Ascending aorta (tissue), 2 donors: ENCODE measurements around the gene UROD. TPM values are rescaled to one million over a fixed set of nuclear protein-coding genes. Genes with fewer than 3 reads are reported as not detected.

Experiments
- DNase-seq, 2 donors: peaks; one replicate each; pipeline ENCODE4 v3.0.0-alpha.2; 2019; ENCODE audit warnings: low spot score in 2 of 2
- H3K27ac ChIP-seq, 2 donors: fragments of 200-600 bp; sonication (generic); one replicate each; pipeline ENCODE4 v1.5.1; 2016 to 2017; ENCODE audit warnings: mild to moderate bottlenecking in 1 of 2
- H3K27me3 ChIP-seq: fragments of 200-600 bp; sonication (generic); one replicate; pipeline ENCODE4 v1.5.1; 2017
- H3K36me3 ChIP-seq, 2 donors: fragments of 200-600 bp; sonication (generic); one replicate each; pipeline ENCODE4 v1.5.1; 2016
- H3K4me1 ChIP-seq, 2 donors: fragments of 200-600 bp; sonication (generic); one replicate each; pipeline ENCODE4 v1.5.1; 2016 to 2017; ENCODE audit warnings: mild to moderate bottlenecking in 1 of 2
- H3K4me3 ChIP-seq, 2 donors: fragments of 200-600 bp; sonication (generic); one replicate each; pipeline ENCODE4 v1.5.1; 2016 to 2017; ENCODE audit warnings: mild to moderate bottlenecking in 1 of 2
- H3K9me3 ChIP-seq, 2 donors: fragments of 200-600 bp; sonication (generic); one replicate each; pipeline ENCODE4 v1.5.1; 2016
- intact Hi-C: fragments of 100-400 bp; cut with DNase I; formaldehyde crosslinking; loops from one replicate; pipeline ENCODE4 v1.15.1; 2023
- total RNA-seq: library from RNA; depleted of rRNA; stranded (reverse); fragments of >200 nt; gene quantifications from one replicate; pipeline ENCODE4 v1.1.0, GENCODE V29; 2016
- TF ChIP-seq, protein P1 (sequence below), 3 experiments: fragments of 200-600 bp in 2 of 3; fragments of 450-650 bp in 1 of 3; sonication (generic) in 2 of 3; IDR thresholded peaks; one replicate each; pipeline ENCODE4 v1.5.1; 2016 to 2019; ENCODE audit warnings: antibody characterized with exemption in 3 of 3, mild to moderate bottlenecking in 1 of 3, moderate library complexity in 1 of 3

Gene UROD
- total RNA-seq, 1 donor from 2014 or later = 150 TPM

DNA sequence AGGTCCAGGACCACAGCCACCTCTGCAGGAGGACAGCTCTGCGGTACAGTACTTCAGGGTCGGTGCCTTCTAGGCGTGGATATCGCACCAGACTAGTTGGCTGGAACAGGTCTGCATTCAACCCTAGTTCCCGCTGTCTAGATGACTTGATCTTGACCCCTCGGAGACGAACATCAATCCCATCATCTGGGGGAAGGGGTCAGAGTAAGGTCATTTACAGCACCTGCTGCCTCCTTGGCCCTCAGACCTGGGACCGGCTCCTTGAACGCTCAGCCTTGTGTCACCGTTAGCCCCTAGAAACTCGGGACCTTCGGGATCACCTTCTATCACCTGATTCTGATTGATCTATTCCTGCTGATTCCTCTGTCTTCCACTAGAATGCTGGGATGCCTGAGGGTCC is 3.5 kb upstream of the UROD start:
- peak overlapping the region in 1 of 2 donors; percentile 14 for H3K27ac ChIP-seq
- DNase-seq = no peak
- peaks cover 61 to 62% of the 10 kb centered on the region in 2 donors for H3K36me3 ChIP-seq
- intact Hi-C loops = no loop called here
- H3K9me3 ChIP-seq = no peaks in the 10 kb centered on the region
- H3K4me3 ChIP-seq = no peak overlapping the region
- no peaks in the 10 kb centered on the region for H3K27me3 ChIP-seq
- peaks cover 20 to 29% of the 10 kb centered on the region in 2 donors for H3K4me1 ChIP-seq
- TF ChIP-seq, protein P1, sequence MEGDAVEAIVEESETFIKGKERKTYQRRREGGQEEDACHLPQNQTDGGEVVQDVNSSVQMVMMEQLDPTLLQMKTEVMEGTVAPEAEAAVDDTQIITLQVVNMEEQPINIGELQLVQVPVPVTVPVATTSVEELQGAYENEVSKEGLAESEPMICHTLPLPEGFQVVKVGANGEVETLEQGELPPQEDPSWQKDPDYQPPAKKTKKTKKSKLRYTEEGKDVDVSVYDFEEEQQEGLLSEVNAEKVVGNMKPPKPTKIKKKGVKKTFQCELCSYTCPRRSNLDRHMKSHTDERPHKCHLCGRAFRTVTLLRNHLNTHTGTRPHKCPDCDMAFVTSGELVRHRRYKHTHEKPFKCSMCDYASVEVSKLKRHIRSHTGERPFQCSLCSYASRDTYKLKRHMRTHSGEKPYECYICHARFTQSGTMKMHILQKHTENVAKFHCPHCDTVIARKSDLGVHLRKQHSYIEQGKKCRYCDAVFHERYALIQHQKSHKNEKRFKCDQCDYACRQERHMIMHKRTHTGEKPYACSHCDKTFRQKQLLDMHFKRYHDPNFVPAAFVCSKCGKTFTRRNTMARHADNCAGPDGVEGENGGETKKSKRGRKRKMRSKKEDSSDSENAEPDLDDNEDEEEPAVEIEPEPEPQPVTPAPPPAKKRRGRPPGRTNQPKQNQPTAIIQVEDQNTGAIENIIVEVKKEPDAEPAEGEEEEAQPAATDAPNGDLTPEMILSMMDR (IDR thresholded peaks at IDR 0.05) = no peak

DNA sequence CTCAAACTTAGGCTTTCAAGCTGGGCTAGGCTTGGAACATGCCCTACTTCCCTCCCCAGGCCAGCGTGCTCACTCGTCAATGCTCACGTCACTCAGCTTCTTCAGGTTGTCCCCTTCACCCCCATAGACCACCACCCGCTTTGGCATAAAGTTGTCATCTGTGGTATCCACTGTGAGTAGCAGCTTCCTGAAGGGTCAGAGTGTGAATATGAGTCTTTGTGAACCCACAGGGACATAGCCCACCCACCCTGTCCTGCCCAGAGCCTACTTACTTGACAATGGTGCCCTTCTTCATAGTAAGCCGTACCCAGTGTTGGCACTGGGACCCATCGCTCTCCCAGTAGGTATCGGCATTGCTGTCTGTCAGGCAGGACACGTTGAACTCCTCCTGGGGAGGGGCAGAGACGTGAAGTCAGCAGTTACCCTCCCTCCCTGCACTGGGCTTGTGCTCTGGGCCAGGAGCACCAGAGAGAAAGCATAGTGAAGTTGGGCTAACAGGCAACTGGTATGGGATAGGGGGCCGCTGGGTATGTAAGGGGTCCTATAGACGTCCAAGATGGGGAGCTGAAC is 2.7 kb upstream of the UROD start:
- TF ChIP-seq, protein P1 (IDR thresholded peaks at IDR 0.05) = no peak
- peaks cover 52 to 53% of the 10 kb centered on the region in 2 donors for H3K36me3 ChIP-seq
- H3K27ac ChIP-seq = peak overlapping the region; percentile 14 to 65
- peaks cover 20 to 31% of the 10 kb centered on the region in 2 donors for H3K4me1 ChIP-seq
- intact Hi-C loops = no loop called here
- peak overlapping the region; percentile 70 to 86 for H3K4me3 ChIP-seq
- DNase-seq = no peak
- no peaks in the 10 kb centered on the region for H3K27me3 ChIP-seq
- no peaks in the 10 kb centered on the region for H3K9me3 ChIP-seq

DNA sequence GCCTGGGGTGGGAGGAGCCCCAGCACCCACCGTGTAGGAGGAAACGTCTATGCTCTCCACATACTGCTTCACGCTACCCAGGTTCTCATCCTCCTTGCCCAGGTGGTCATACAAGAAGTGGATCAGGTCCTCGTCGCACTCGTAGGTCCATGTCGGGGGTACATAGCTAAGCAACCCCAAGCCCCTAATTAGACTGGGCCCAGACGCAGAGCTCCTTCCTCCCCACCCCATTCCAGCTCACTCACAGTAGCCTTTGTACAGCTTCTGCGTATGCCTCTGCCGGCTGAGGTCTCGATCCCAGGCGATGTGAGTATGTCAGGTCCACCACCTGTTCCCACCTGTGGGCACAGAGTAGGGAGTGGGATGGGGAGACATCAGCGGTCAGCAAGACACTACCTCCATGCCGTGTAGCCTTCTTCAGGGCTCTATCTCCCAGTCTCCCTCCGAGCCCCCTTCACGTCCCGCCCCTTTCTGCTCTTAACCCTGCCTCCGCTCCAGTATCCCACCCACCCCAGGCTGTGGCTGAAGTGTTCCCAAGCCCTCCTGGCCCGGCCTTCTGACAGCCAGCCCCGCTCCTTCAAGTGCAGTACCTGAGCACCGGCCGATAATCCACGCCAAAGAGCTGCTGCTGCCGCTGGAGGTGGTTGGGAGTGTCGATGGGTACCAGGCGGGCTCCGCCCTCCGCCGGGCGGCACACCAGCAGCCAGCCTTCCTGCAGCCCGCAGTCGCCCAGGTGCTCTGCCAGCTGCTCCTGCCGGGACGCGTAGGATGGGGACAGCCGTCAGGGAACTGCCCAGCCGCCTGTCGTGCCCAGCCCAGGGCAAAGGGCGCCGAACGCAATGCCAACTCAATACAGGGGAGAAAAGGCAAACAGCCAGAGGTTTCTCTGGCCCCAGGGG is 1.8 kb upstream of the UROD start:
- peaks cover 44 to 45% of the 10 kb centered on the region in 2 donors for H3K36me3 ChIP-seq
- no peaks in the 10 kb centered on the region for H3K27me3 ChIP-seq
- peaks cover 20 to 31% of the 10 kb centered on the region in 2 donors for H3K4me1 ChIP-seq
- intact Hi-C loops = loop anchor here (2.0 to 5.0 kb wide), 5 partner anchors 23 to 562 kb away; partner anchors contain the start of genes BEST4, EIF2B3 and RNU5D-1
- H3K27ac ChIP-seq = peak overlapping the region; percentile 65 to 81
- no peaks in the 10 kb centered on the region for H3K9me3 ChIP-seq
- H3K4me3 ChIP-seq = peak overlapping the region; percentile 70 to 86
- TF ChIP-seq, protein P1 (IDR thresholded peaks at IDR 0.05) = no peak
- no peak for DNase-seq

DNA sequence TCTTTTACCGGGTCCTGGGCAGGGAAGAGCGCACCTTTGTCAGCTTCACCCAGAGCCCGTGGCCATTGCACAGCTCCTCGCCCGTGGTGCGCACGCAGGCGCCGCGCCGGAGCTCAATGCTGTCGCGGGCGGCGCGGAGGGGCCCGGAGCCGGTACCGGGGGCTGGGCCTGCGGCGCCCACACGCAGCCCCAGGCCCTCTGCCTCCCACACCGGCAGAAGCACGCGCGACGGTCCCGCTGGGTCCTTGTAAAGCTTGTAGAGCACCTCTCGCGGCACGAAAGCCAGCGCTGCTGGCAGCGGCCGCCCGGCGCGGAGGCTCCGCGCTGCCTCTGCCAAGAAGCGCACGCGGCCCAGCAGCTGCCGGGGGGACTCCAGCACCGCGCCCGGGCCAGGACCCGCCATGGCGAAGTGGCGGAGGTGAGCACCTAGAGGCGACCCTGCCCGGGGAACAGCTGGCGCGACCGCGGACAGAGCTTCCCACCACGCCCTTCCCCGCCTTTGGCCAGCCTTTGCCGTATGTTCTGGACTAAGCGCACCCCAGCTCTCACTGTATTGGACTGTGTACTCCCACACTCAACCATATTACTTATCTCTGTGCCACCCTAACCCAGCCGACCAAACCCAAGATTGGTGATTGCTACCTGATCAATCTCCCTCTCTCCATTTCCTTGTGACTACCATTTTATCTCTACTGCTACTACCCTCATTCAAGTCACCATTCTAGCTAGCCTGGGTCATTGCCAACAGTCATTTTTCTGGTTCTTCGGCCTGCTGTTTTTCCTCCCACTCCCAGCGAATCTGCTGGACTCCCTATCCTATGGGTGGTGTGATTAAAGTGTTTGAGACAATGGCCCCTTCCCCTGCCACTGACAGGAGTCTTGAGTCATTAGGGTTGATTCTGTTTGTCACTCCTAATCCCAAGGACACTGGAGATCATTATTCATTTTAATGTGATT is 921 bp upstream of the UROD start, which contains the start of gene HECTD3:
Gene HECTD3, minus strand, starts transcription at position 470 of the 957 bp plus-strand sequence. Its CDS starts 67 bp downstream, at position 403.
- Histone ChIP-seq H3K36me3 (peaks cover 35 to 36% of the 10 kb centered on the region in 2 donors), H3K4me1 (peaks cover 20 to 31% of the 10 kb centered on the region in 2 donors), H3K9me3 (no peaks in the 10 kb centered on the region), H3K27me3 (no peaks in the 10 kb centered on the region), H3K4me3 (peak within 1 kb of the TSS; percentile 70 to 86), H3K27ac (peak within 1 kb of the TSS; percentile 65 to 81)
- intact Hi-C loops = loop anchor here (2.0 to 5.0 kb wide), 5 partner anchors 24 to 561 kb away; partner anchors contain the start of genes BEST4, EIF2B3 and RNU5D-1
- TF ChIP-seq, protein P1 (IDR thresholded peaks at IDR 0.05) = no peak
- peak in 1 of 2 donors; percentile 86 for DNase-seq
